Measurements from ENCODE around the gene NOM1. TPM values are rescaled to one million over a fixed set of nuclear protein-coding genes. Genes with fewer than 3 reads are reported as not detected.

The NOM1 gene
- total and polyA plus RNA-seq, 2 experiments from 2014 or later: 9.2 to 17.9 TPM

DNA sequence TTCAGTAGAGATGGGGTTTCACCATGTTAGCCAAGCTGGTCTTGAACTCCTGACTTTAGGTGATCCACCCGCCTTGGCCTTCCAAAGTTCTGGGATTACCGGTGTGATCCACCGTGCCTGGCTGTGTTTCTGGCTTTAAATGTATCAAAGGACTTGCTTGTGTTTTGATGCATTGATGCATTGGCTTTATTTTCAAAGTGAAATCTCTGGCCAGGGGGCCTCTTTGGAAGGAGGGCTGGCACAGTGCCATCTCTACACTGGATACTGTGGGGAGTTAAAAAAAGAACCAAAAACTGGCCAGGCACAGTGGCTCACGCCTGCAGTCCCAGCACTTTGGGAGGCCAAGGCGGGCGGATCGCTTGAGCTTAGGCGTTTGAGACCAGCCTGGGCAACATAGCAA lies 44.9 kb downstream of the NOM1 start:
- H3K27me3 ChIP-seq (replicated peaks; ENCODE audit: insufficient read depth): peaks cover 43% of the 10 kb centered on the region
- 80 to 82% methylated on average over 8 of the region's 8 CpGs for WGBS, 2 experiments (ENCODE audit: low coverage in 1 of 2, low lambda C conversion rate in 2 of 2, missing lambda C conversion rate in 2 of 2)
- no peaks in the 10 kb centered on the region for H3F3A ChIP-seq (ENCODE audit: insufficient read depth)
- H3K27ac ChIP-seq: no peak overlapping the region
- H3K4me1 ChIP-seq (ENCODE audit: insufficient read depth): no peaks in the 10 kb centered on the region
- H3K9ac ChIP-seq: no peak overlapping the region
- H2AFZ ChIP-seq: no peak overlapping the region
- no peak overlapping the region for H3K4me2 ChIP-seq (ENCODE audit: unreplicated experiment)
- no peak for DNase-seq
- in situ Hi-C loops (cut with MboI): no loop called here
- H3K4me3 ChIP-seq: no peak overlapping the region
- no peaks in the 10 kb centered on the region for H3K9me2 ChIP-seq (ENCODE audit: insufficient read depth)
- H3K36me3 ChIP-seq (ENCODE audit: low read depth): no peaks in the 10 kb centered on the region
- H4K20me1 ChIP-seq (ENCODE audit: insufficient read depth): no peaks in the 10 kb centered on the region
- no peaks in the 10 kb centered on the region for H3K79me2 ChIP-seq (ENCODE audit: insufficient read depth)
- TF ChIP-seq EZH2phosphoT487 (IDR thresholded peaks at IDR 0.05; ENCODE audit: insufficient read depth, low read depth) (no peak), EZH2 (IDR thresholded peaks at IDR 0.05; ENCODE audit: insufficient read depth, poor library complexity, severe bottlenecking) (no peak)
- H3K9me3 ChIP-seq (ENCODE audit: low read depth): no peaks in the 10 kb centered on the region

DNA sequence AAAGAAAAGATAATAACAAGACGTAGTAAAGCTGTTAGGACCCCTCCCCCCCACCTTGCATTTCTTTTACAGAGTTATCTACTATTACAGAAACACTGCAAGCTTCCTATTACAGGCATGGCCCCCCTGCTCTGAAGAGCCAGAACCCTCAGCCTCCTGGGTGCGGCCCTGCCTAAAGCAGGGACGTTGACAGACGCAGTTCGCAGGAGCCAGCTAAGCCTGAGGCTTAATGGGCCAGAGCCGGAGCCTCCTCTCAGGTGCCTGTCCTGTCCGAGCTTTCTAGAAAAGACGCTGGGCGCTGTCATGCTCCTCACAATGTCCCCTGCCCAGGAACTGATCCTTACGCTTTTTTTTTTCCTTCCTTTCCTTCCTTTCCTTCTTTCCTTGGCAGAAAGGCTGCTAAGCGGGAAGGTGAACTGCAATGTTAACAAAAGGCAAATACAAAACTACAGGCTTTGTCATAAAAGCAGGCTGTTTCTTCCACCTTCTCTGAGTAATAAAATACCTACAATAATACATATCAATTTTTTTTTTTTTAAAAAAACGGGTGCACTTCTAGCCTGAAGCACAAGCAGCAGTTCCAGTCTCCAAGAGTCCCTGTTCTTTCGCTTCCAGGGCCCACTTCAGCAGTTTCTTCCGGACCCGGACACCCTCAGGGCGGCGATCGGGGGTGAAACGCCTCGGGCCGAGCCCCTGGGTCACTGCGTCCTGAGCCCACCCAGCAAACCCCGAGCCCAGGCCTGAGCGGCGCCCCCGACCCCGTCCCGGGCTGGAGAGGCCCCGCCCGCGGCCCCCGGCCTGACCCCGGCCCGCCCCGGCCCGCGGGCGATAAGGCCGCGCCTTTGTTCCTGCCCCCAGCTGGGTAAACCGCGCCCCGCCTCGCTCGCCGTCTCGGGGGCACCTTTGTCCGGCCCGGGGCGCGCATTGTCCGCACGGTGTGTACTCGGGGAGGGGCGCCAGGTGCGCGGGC lies 49.8 kb downstream of the NOM1 start:
- H2AFZ ChIP-seq: no peak overlapping the region
- H3K4me1 ChIP-seq (ENCODE audit: insufficient read depth): no peaks in the 10 kb centered on the region
- in situ Hi-C loops (cut with MboI): no loop called here
- no peaks in the 10 kb centered on the region for H3K9me3 ChIP-seq (ENCODE audit: low read depth)
- 29 to 31% methylated on average over 33 to 56 of the region's 57 CpGs for WGBS, 2 experiments (ENCODE audit: low coverage in 1 of 2, low lambda C conversion rate in 2 of 2, missing lambda C conversion rate in 2 of 2)
- H3K9ac ChIP-seq: no peak overlapping the region
- no peaks in the 10 kb centered on the region for H3K36me3 ChIP-seq (ENCODE audit: low read depth)
- no peak overlapping the region for H3K27ac ChIP-seq
- no peaks in the 10 kb centered on the region for H3K9me2 ChIP-seq (ENCODE audit: insufficient read depth)
- H3K4me2 ChIP-seq (ENCODE audit: unreplicated experiment): no peak overlapping the region
- H3K27me3 ChIP-seq (replicated peaks; ENCODE audit: insufficient read depth): peaks cover 83% of the 10 kb centered on the region
- H4K20me1 ChIP-seq (ENCODE audit: insufficient read depth): no peaks in the 10 kb centered on the region
- no peak for DNase-seq
- TF ChIP-seq EZH2phosphoT487 (IDR thresholded peaks at IDR 0.05; ENCODE audit: insufficient read depth, low read depth) (no peak), EZH2 (IDR thresholded peaks at IDR 0.05; ENCODE audit: insufficient read depth, poor library complexity, severe bottlenecking) (peak; percentile 52)
- no peaks in the 10 kb centered on the region for H3F3A ChIP-seq (ENCODE audit: insufficient read depth)
- no peak overlapping the region for H3K4me3 ChIP-seq
- no peaks in the 10 kb centered on the region for H3K79me2 ChIP-seq (ENCODE audit: insufficient read depth)

DNA sequence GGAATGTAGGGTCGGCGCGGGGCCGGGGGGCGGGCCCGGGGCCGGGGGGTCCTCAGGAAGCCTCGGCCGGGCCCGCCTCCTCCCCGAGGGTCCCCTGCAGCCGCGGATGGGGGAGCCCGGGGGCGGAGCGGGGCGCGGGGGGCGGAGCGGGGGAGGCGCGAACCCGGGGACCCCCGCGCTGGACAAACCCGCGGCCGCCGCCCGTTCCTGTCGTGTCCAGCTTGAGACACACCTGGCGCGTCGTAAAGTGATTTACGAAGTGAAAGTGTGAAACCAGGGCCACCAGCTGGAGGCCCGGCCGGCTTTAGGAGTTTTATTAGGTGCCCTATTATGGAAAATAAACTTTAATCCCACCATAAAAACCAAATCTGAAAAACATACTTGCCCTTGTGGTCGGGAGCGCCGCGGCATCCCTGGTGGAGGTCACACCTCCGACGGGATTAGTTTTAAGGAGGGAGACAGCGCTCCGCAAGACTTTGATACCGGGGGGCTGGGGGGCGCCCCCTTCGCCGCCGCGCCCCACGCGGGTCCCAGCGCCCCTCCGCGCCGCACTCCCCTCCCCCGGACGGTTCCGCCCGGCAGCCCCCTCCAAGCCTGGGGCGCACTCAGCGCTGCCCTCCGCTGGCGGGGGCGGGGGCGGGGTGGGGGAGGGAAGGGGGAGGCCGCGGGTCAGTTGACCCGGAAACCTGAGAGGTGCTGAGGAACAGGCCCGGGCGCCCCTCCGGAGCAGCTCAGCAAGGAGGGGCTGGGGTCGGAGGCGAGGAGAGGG lies 50.6 kb downstream of the NOM1 start:
- H3K9ac ChIP-seq: no peak overlapping the region
- no peak overlapping the region for H3K4me2 ChIP-seq (ENCODE audit: unreplicated experiment)
- no peaks in the 10 kb centered on the region for H4K20me1 ChIP-seq (ENCODE audit: insufficient read depth)
- 4 to 7% methylated on average over 32 to 57 of the region's 75 CpGs for WGBS, 2 experiments (ENCODE audit: low coverage in 1 of 2, low lambda C conversion rate in 2 of 2, missing lambda C conversion rate in 2 of 2)
- no peaks in the 10 kb centered on the region for H3K9me3 ChIP-seq (ENCODE audit: low read depth)
- no peak for TF ChIP-seq EZH2 (IDR thresholded peaks at IDR 0.05; ENCODE audit: insufficient read depth, poor library complexity, severe bottlenecking)
- TF ChIP-seq EZH2phosphoT487 (IDR thresholded peaks at IDR 0.05; ENCODE audit: insufficient read depth, low read depth): peak; percentile 49; the same call in 1 of the 2 replicates
- no peaks in the 10 kb centered on the region for H3K4me1 ChIP-seq (ENCODE audit: insufficient read depth)
- in situ Hi-C loops (cut with MboI): no loop called here
- 0 out of 2 replicates have a peak overlapping the region, but pooled peaks have one; percentile 17 for H3K4me3 ChIP-seq
- no peaks in the 10 kb centered on the region for H3K79me2 ChIP-seq (ENCODE audit: insufficient read depth)
- no peak for DNase-seq
- no peaks in the 10 kb centered on the region for H3K9me2 ChIP-seq (ENCODE audit: insufficient read depth)
- H2AFZ ChIP-seq: no peak overlapping the region
- H3K36me3 ChIP-seq (ENCODE audit: low read depth): no peaks in the 10 kb centered on the region
- H3F3A ChIP-seq (ENCODE audit: insufficient read depth): no peaks in the 10 kb centered on the region
- H3K27ac ChIP-seq: no peak overlapping the region
- peaks cover 92% of the 10 kb centered on the region for H3K27me3 ChIP-seq (replicated peaks; ENCODE audit: insufficient read depth)
